WI38 (cell line): ENCODE measurements around the gene DIP2B.

Source experiments
- H3K4me3 ChIP-seq: 2 replicates; pipeline ENCODE4 v1.5.1; 2011; ENCODE audit warnings: low read depth, mild to moderate bottlenecking, control low read depth, low read length
- CTCF ChIP-seq: IDR thresholded peaks from 2 replicates; pipeline ENCODE4 v1.5.1; 2012; ENCODE audit warnings: low read depth, mild to moderate bottlenecking, control low read depth, low read length

DIP2B gene

DNA sequence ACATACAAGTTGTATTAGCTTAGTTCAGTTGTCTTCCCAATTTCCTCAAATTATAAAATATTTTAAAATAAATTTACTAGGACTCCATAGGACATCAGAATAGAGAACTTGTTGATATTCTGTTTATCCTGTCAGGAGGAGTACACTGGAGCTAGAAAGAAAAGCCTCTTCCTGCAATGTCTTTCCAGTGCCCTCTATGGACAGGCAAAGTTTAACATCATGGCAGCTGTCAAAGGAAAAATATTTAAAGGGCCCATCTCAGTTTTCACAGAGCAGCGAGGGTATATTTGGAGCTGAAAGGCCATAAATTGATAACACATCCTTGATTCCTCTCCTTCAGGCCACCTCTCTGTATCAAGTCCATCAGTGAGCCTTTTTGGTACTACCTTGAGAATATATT lies 19.0 kb downstream of the DIP2B start:
- TF ChIP-seq CTCF = no peak

GRCh38 chr12:50524621-50525020 lies 19.8 kb downstream of the DIP2B start:
- no peak overlapping the region for H3K4me3 ChIP-seq
- no peak for TF ChIP-seq CTCF

More for the DNA sequence above, 19.0 kb downstream of the DIP2B start:
- no peak overlapping the region for H3K4me3 ChIP-seq

- no peak overlapping the region for H3K4me3 ChIP-seq
- no peak for TF ChIP-seq CTCF
These were observed 20.6 kb downstream of the DIP2B start for GRCh38 chr12:50525422-50525821.

DNA sequence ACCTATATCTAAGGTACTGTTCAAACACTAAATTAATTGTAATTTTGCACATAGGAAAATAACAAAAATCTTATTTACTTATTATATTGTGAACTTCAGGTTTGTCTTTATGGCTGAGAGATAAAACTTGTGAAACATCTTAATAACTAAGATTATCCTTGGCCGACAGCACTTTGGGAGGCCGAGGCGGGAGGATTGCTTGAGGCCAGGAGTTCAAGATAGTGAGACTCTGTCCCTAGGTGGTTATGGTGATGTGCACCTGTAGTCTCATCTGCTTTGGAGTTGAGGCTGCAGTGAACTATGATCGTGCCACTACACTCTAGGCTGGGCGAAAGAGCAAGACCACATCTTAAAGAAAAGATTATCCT lies 22.6 kb downstream of the DIP2B start:
- TF ChIP-seq CTCF = no peak
- H3K4me3 ChIP-seq = no peak overlapping the region

- no peak for TF ChIP-seq CTCF
- no peak overlapping the region for H3K4me3 ChIP-seq
These were observed 24.0 kb downstream of the DIP2B start for GRCh38 chr12:50528800-50529199.

- no peak for TF ChIP-seq CTCF
- no peak overlapping the region for H3K4me3 ChIP-seq
These were observed 24.6 kb downstream of the DIP2B start for GRCh38 chr12:50529345-50529744.

GRCh38 chr12:50530532-50530931 lies 25.7 kb downstream of the DIP2B start:
- no peak for TF ChIP-seq CTCF
- H3K4me3 ChIP-seq = no peak overlapping the region

DNA sequence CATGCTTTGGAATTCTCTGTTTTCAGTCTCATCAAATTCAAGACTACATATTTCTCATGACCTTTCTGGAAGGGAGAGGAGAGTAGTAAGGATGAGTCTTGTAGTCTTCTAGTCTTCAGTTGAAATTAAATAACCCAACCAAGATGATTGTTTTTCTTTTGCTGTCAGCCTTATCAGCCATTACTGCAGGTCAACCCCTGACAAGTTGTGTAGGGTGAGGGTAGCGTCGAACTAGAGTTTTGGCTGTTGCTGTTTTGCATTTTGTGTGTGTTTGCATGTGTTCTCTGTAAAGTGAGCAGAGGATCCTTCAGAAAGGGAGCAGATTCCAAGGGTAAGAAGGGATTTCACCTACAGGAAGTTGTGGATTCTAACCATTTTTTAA lies 28.4 kb downstream of the DIP2B start:
- TF ChIP-seq CTCF = no peak
- no peak overlapping the region for H3K4me3 ChIP-seq
